GM23248 (cell line): ENCODE measurements around the gene DAO.

ENCODE experiments used
- EZH2 ChIP-seq: fragments of 200-600 bp; sonication (generic); IDR thresholded peaks from 2 replicates; pipeline ENCODE4 v1.6.1; 2018; ENCODE audit warnings: antibody characterized with exemption, mild to moderate bottlenecking; ENCODE audit not compliant: insufficient read depth, poor library complexity, severe bottlenecking
- EZH2phosphoT487 ChIP-seq: fragments of 200-600 bp; sonication (generic); IDR thresholded peaks from 2 replicates; pipeline ENCODE4 v1.6.1; 2018; ENCODE audit warnings: antibody characterized with exemption, moderate library complexity, mild to moderate bottlenecking, low read depth; ENCODE audit not compliant: insufficient read depth

DNA sequence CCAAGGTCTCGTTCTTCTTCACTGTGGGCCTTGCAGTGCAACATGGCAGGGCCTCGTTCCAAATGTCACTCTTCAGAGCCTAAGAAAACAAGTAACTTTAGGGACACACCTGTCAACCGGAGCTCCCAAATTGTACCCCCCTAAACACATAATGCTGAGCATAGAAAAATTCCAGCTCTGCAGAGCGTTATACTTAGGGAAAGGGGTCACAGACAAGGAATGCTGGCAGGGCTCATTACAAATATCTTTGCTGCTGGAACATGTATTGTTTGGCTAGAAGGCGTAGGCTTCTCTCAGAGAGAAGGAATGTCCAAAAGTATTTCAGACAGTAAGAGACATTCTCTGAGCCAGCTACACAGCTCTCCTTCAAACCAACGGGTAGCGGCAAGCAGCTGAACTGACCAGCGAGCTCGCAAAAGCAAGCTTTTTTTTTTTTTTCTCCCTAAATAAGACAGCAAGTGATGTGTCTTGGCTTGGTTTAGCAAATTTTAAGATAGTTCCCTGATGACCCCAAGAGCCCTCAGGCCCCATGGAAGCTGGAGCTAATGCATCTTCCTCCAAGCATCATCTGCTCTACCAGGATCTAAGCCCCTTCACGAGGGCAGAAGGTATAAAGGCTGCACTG lies 47.0 kb upstream of the DAO start:
- no peak for TF ChIP-seq EZH2
- no peak for TF ChIP-seq EZH2phosphoT487
